A549 treated with GW870086 at 1 μM for 4 hours (cell line): Measurements from ENCODE around the gene CHMP4B. TPM values are rescaled to one million over a fixed set of nuclear protein-coding genes. Genes with fewer than 3 reads are reported as not detected.

Experiments
- total RNA-seq: library from RNA; stranded (reverse); fragments of 200-300 nt; extraction: Qiagen RNA extraction; gene quantifications from 5 replicates; pipeline ENCODE4 v1.2.3, GENCODE V29; 2022; ENCODE audit warnings: low read depth

CHMP4B gene, protein sequence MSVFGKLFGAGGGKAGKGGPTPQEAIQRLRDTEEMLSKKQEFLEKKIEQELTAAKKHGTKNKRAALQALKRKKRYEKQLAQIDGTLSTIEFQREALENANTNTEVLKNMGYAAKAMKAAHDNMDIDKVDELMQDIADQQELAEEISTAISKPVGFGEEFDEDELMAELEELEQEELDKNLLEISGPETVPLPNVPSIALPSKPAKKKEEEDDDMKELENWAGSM
- total RNA-seq, result 145 to 159 TPM (median 155 TPM) in 5 replicates

GRCh38 chr20:33810885-33811775 is at the start of gene CHMP4B:
CHMP4B (plus strand) TSS chr20:33811348; CDS start chr20:33811469, 121 bp downstream.

Other genes starting within 250 kb of the CHMP4B start
- 0.07 to 0.19 TPM (median 0.11 TPM) in 4 of 5 replicates, not detected in the other for gene C20orf144, start 149.0 kb upstream of the CHMP4B start, total RNA-seq
- gene ACTL10, start 144.4 kb upstream of the CHMP4B start, total RNA-seq, result 0.06 to 0.07 TPM (median 0.06 TPM) in 3 of 5 replicates, not detected in the others
- 8.0 to 12.7 TPM (median 12.3 TPM) in 5 replicates for gene NECAB3, start 136.9 kb upstream of the CHMP4B start, total RNA-seq
- 21.9 to 27.7 TPM (median 25.6 TPM) in 5 replicates for gene E2F1, start 125.0 kb upstream of the CHMP4B start, total RNA-seq
- 4.9 to 6.8 TPM (median 5.4 TPM) in 5 replicates for gene PXMP4, start 91.0 kb upstream of the CHMP4B start, total RNA-seq
- 2.8 to 4.1 TPM (median 3.3 TPM) in 5 replicates for gene ZNF341, start 79.4 kb upstream of the CHMP4B start, total RNA-seq
- gene RALY, start 182.6 kb downstream of the CHMP4B start, total RNA-seq, result 120 to 151 TPM (median 149 TPM) in 5 replicates